IMR-90 (cell line): ENCODE measurements around the gene GSE1.

ENCODE experiments used
- CHD1 ChIP-seq: IDR thresholded peaks from 2 replicates; pipeline ENCODE4 v1.6.1; 2012; ENCODE audit warnings: low read depth, low read length, improper control_type of control experiment
- POLR2A ChIP-seq: IDR thresholded peaks from 2 replicates; pipeline ENCODE4 v1.6.1; 2012; ENCODE audit warnings: mild to moderate bottlenecking, low read depth, low read length
- TF ChIP-seq, protein P1 (sequence below): conservative IDR thresholded peaks from 2 replicates; pipeline ENCODE4 v1.5.1; 2012; ENCODE audit warnings: mild to moderate bottlenecking, low read depth, low read length, improper control_type of control experiment

DNA sequence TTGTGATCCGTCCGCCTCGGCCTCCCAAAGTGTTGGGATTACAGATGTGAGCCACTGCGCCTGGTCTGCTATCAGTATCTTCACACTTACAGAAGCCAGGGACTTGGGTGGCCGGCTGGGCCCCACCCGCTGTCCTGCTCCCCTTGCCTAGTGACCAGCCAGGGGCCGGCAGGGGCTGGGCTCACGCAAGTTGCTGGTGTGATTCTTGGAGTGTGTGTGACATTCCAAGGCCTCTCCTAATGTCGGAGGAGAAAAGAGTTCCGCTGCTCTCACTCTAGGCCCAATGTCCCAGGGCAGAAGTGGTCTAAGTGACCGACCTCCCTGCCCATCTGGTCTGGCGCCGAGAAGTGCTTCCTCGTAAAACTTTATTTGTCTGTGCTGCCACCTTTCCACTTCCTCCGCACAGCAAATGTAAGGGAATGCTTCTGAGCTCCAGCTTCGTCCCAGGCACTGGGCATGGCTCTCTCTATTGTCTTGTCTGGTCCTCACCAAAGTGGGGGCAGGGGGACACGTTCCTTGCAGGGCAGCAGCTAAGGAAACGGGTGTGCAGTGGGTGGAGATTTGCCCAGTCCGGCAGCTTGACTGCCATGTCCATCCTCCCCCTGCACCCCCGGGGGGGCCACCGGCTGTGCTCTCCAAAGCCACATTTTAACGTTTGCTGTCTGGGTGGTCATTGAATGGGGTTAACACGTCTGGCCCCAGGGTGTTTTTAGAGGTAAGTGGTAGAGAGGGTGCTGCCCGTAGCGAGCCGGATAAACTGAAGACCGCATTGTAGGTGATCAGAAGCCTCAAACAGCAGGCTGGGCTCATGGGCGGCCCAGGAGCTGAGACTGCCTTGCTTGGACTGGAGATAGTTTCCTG lies 7.8 kb upstream of the GSE1 start:
- TF ChIP-seq POLR2A = no peak
- TF ChIP-seq, protein P1, sequence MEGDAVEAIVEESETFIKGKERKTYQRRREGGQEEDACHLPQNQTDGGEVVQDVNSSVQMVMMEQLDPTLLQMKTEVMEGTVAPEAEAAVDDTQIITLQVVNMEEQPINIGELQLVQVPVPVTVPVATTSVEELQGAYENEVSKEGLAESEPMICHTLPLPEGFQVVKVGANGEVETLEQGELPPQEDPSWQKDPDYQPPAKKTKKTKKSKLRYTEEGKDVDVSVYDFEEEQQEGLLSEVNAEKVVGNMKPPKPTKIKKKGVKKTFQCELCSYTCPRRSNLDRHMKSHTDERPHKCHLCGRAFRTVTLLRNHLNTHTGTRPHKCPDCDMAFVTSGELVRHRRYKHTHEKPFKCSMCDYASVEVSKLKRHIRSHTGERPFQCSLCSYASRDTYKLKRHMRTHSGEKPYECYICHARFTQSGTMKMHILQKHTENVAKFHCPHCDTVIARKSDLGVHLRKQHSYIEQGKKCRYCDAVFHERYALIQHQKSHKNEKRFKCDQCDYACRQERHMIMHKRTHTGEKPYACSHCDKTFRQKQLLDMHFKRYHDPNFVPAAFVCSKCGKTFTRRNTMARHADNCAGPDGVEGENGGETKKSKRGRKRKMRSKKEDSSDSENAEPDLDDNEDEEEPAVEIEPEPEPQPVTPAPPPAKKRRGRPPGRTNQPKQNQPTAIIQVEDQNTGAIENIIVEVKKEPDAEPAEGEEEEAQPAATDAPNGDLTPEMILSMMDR = no peak
- TF ChIP-seq CHD1 = no peak
